Muscle layer of duodenum (tissue), 2 donors: ENCODE data around the gene TUT4.

Experiments
- H3K27ac ChIP-seq: one replicate; pipeline ENCODE4 v1.7.0; 2013; ENCODE audit warnings: mild to moderate bottlenecking, low read length
- H3K27me3 ChIP-seq: one replicate; pipeline ENCODE4 v1.7.0; 2013; ENCODE audit warnings: low read depth, mild to moderate bottlenecking, control low read depth, low read length
- H3K36me3 ChIP-seq, 2 donors: one replicate each; pipeline ENCODE4 v1.7.0; 2013; ENCODE audit warnings: low read length in 2 of 2, control low read depth in 1 of 2, mild to moderate bottlenecking in 1 of 2; ENCODE audit not compliant: insufficient read depth in 2 of 2, control insufficient read depth in 1 of 2
- H3K4me1 ChIP-seq, 2 donors: one replicate each; pipeline ENCODE4 v1.7.0; 2013; ENCODE audit warnings: low read length in 2 of 2, mild to moderate bottlenecking in 2 of 2, control low read depth in 1 of 2, moderate library complexity in 1 of 2; ENCODE audit not compliant: insufficient read depth in 2 of 2, control insufficient read depth in 1 of 2
- H3K4me3 ChIP-seq, 2 donors: one replicate each; pipeline ENCODE4 v1.7.0; 2013; ENCODE audit warnings: low read length in 2 of 2, low read depth in 1 of 2, mild to moderate bottlenecking in 1 of 2
- H3K9me3 ChIP-seq, 2 donors: one replicate each; pipeline ENCODE4 v1.7.0; 2013; ENCODE audit warnings: low read length in 2 of 2, control low read depth in 1 of 2, mild to moderate bottlenecking in 1 of 2; ENCODE audit not compliant: control insufficient read depth in 1 of 2
- donor health status: healthy.

Gene TUT4

DNA sequence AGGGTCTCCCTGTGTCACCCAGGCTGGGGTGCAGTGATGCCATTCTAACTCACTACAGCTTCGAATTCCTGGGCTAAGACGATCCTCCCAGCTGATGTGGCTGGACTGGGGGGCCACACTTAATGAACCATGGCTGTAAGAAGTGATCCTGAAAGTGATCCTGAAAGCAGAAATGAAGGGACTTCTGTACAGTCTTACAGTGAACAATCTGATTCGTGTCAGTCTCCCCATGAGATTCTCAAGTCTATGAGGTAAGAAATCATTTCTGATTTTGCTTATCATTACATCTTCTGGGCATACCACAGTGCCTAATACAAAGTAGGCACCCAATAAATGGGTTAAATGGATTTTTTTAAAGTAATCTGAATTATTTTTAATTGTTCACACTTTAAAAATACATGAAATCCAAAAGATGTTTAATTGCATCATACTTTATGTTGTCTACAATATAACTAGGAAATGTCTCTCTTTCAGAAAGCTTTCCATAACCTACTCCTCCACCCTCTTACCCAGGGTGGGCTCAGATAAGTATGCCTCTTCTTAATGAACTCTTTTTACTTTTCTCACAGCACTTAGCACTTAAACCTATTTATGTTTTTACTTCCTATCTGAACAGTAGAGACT, 21.5 kb downstream of the TUT4 start:
- no peak overlapping the region for H3K4me3 ChIP-seq
- no peak overlapping the region for H3K27ac ChIP-seq
- peaks cover 4 to 7% of the 10 kb centered on the region in 2 donors for H3K36me3 ChIP-seq
- no peaks in the 10 kb centered on the region for H3K4me1 ChIP-seq
- H3K9me3 ChIP-seq: peaks cover 0 to 8% of the 10 kb centered on the region in 2 donors
- no peaks in the 10 kb centered on the region for H3K27me3 ChIP-seq

DNA sequence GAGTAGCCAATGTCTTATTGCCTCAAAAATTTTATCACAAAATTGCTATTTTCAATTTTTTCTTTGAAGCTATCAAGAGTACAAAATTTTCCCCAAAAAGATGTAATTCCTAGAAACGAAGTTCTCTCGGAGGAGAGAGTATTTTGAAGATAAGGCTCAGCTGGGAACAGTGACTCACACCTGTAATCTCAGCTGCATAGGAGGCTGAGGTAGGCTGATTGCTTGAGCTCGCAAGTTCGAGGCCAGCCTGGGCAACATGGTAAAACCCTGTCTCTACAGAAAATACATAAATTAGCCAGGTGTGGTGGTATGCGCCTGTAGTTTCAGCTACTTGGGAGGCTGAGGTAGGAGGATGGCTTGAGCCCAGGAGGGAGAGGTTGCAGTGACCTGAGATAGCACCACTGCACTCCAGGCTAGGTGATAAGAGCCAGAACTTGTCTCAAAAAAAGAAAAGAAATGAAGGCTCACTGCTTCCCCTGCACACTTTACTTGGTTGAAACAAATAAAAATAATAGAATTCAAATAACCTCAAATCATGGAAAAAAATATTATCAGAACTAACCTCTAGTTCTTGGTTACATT, 22.2 kb downstream of the TUT4 start:
- H3K9me3 ChIP-seq: peaks cover 0 to 8% of the 10 kb centered on the region in 2 donors
- H3K27me3 ChIP-seq: no peaks in the 10 kb centered on the region
- H3K27ac ChIP-seq: no peak overlapping the region
- H3K36me3 ChIP-seq: peaks cover 7 to 12% of the 10 kb centered on the region in 2 donors
- no peaks in the 10 kb centered on the region for H3K4me1 ChIP-seq
- H3K4me3 ChIP-seq: no peak overlapping the region

DNA sequence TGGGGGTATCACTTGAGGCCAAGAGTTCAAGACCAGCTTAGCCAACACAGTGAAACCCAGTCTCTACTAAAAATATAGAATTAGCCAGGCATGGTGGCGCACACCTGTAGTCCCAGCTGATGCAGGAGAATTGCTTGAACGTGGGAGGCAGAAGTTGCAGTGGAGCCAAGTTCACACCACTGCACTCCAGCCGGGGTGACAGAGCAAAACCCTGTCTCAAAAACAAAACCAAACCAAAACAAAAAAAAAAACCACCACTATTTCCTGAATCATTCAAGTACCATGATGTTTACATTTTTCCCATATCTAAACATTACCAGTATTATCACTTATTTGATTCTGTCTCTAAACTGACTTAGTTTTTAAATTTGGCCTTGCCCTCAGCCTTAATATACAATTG, 29.5 kb downstream of the TUT4 start:
- Histone ChIP-seq H3K36me3 (peaks cover 10 to 22% of the 10 kb centered on the region in 2 donors), H3K27me3 (no peaks in the 10 kb centered on the region), H3K27ac (no peak overlapping the region), H3K4me3 (no peak overlapping the region), H3K9me3 (no peaks in the 10 kb centered on the region), H3K4me1 (no peaks in the 10 kb centered on the region)

DNA sequence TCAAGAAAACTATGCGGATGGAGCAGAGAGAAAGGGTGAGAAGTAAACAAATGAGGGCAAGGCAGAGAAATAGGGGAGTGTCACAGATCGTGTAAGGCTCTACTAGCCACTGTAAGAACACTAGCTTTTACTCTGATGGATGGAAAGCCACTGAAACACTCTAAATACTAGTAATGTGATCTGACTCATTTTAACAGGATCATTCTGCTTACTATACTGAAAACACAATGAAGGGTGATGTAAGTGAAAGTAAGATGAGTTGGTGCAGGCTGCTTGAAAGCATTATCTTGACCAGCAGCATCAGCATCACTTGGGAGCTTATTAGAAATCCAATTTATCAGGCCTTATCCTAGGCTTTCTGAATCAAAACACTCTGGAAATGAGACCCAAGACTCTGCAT, 32.7 kb downstream of the TUT4 start:
- Histone ChIP-seq H3K4me3 (no peak overlapping the region), H3K27me3 (no peaks in the 10 kb centered on the region), H3K27ac (no peak overlapping the region), H3K9me3 (no peaks in the 10 kb centered on the region), H3K4me1 (no peaks in the 10 kb centered on the region), H3K36me3 (peaks cover 7 to 11% of the 10 kb centered on the region in 2 donors)

DNA sequence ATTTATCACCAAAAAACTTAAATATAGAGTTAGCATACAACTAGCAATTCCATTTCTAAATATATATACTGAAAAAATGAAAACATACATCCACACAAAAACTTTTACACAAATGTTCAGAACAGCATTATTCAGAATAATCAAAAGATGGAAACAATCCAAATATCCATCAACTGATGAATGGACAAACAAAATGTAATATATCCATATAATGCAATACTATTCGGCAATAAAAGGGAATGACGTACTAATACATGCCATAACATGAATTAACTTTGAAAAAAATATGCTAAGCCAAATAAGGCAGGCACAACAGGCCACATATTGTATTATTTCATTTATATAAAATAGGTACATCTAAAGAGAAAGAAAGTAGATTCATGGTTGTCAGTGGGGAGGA, 33.9 kb downstream of the TUT4 start:
- Histone ChIP-seq H3K4me3 (no peak overlapping the region), H3K36me3 (peaks cover 7 to 8% of the 10 kb centered on the region in 2 donors), H3K27me3 (no peaks in the 10 kb centered on the region), H3K9me3 (no peaks in the 10 kb centered on the region), H3K4me1 (no peaks in the 10 kb centered on the region), H3K27ac (no peak overlapping the region)

DNA sequence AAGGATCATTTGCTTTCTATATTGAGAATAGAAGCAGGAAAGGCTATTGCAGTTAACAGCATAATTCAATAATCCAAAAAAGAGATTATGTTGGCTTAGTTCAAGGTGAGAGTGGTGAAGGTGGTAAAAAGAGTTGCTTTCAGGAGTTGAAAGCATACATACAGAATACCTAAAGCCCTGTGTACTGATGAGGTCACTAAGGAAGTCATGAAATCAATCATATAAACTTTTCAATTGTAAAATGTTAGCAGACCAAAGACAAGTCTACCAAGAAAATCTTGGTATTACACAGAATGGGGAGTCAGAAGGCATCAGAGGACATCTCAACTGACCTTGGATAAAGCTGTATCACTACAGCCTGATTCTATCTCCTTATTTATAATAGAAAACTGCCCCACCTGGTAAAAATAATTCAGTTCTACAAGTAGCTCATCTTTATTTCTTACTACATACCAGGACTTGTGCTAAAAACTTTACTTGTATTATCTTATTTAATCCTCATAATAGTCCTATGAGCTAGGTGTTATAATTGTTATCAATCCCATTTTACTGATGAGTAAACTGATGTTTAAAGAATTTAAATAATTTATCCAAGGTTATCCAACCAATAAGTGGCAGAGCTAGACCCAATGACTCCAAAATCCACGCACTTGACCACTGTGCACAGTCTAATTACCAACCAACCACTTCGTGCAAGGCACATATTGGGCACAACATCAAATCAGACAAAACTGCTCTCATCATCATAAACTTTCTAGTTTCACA, 40.9 kb downstream of the TUT4 start:
- H3K36me3 ChIP-seq: peaks cover 7 to 15% of the 10 kb centered on the region in 2 donors
- H3K4me3 ChIP-seq: no peak overlapping the region
- no peak overlapping the region for H3K27ac ChIP-seq
- no peaks in the 10 kb centered on the region for H3K27me3 ChIP-seq
- no peaks in the 10 kb centered on the region for H3K9me3 ChIP-seq
- no peaks in the 10 kb centered on the region for H3K4me1 ChIP-seq

DNA sequence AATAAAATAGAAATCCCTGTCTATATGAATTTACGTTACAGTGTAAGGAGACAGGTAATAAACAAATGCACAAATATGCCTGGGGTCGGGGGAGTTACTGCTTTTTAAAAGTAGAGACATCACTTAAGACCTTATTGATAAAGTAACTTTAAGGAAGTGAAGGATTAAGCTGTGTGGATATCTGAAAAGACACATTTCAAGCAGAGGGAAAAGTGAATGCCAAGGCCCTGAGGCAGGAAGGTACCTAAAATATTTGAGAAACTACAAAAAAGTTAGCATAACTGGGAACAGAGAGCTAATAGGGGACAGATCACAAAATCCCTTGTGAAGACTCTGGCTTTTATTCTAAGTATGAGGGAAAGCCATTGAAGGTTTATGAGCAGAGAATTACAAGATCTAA, 41.5 kb downstream of the TUT4 start:
- Histone ChIP-seq H3K27ac (no peak overlapping the region), H3K27me3 (no peaks in the 10 kb centered on the region), H3K4me3 (no peak overlapping the region), H3K9me3 (no peaks in the 10 kb centered on the region), H3K4me1 (no peaks in the 10 kb centered on the region), H3K36me3 (peaks cover 7 to 15% of the 10 kb centered on the region in 2 donors)

DNA sequence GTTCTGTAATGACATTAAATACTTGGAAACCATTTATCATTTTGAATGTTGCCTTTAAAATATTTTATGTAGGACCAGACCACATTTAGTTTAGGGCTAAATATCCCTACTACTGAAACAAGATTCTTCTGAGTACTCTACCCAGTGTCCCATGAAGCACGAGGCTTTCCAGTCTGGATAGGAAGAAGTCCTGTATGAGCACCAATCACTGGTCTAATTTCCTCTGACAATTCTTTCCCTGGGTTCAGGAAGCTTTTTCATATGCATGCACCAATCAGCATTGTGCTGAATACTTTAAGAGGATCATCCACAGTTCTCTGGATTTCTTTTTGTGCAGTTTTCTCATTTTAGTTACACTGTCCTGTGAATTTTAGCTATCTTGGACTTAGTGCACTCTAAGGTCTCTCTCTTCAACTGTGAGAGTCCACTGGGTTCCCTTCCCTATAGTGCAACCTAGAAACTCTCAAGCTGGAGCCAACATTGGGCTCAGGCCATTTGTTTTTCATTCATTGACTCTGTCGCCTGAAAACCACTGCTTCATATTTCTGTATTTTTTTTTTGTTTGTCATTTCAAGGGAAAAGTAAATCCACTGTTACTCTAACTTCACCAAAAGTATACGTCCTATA, 45.9 kb downstream of the TUT4 start:
- no peaks in the 10 kb centered on the region for H3K4me1 ChIP-seq
- peaks cover 0 to 5% of the 10 kb centered on the region in 2 donors for H3K36me3 ChIP-seq
- H3K9me3 ChIP-seq: no peaks in the 10 kb centered on the region
- no peak overlapping the region for H3K4me3 ChIP-seq
- no peak overlapping the region for H3K27ac ChIP-seq
- H3K27me3 ChIP-seq: no peaks in the 10 kb centered on the region

DNA sequence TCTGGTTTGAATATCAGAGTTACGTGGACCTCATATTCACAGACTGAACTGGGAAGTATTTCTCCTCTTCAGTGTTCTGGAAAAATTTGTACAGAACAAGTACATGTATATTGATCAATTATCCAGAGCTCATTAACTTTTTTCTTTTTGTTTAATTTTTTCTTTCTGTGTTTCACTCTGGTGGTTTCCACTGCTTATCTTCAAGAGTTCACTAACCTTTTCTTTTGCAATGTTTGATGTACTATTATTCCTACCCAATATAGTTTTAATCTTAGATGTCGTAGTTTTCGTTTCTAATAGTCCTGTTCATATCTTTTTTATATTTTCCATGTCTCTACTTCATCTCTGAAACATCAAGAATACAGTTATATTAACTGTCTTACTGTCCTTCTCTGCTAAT, 46.5 kb downstream of the TUT4 start:
- Histone ChIP-seq H3K36me3 (peaks cover 0 to 5% of the 10 kb centered on the region in 2 donors), H3K27ac (no peak overlapping the region), H3K9me3 (no peaks in the 10 kb centered on the region), H3K4me1 (no peaks in the 10 kb centered on the region), H3K27me3 (no peaks in the 10 kb centered on the region), H3K4me3 (no peak overlapping the region)

DNA sequence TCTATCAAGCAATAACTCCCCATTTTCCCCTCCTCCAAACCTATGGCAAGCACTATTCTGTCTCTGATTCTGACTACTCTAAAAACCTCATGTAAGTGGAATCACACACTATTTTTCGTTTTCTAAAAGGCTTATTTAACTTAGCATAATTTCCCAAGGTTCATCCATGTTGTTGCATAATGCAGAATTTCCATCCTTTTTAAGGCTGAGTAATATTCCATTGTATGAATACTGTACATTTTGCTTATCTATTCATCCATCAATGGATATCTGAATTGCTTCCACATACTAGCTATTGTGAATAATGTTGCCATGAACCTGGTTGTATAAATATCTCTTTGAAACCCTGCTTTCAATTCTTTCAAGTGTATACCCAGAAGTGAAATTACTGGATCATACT, 48.2 kb downstream of the TUT4 start:
- Histone ChIP-seq H3K4me1 (no peaks in the 10 kb centered on the region), H3K27me3 (no peaks in the 10 kb centered on the region), H3K9me3 (no peaks in the 10 kb centered on the region), H3K36me3 (peaks cover 0 to 5% of the 10 kb centered on the region in 2 donors), H3K27ac (no peak overlapping the region), H3K4me3 (no peak overlapping the region)

DNA sequence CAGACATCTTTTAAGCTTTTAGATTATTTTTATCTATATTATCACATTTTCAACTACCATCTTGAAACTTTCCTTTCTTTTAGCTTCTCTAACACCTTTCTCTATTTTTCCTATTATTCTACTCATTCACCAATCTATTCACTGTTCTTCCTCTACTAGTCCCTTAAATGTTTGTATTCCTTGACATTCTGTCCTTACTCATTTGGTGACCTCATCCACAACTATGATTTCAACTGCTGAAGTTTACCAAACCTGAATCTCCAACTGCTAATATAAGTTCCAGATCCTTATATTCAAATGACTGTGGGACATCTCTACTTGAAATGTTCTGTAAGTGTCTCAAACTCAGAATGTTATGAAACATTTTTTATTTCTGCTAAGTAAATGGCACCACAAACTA, 49.2 kb downstream of the TUT4 start:
- no peaks in the 10 kb centered on the region for H3K4me1 ChIP-seq
- no peaks in the 10 kb centered on the region for H3K27me3 ChIP-seq
- no peak overlapping the region for H3K27ac ChIP-seq
- peaks cover 0 to 10% of the 10 kb centered on the region in 2 donors for H3K36me3 ChIP-seq
- no peak overlapping the region for H3K4me3 ChIP-seq
- no peaks in the 10 kb centered on the region for H3K9me3 ChIP-seq
